ENCODE results near the gene COX7A2. TPM values are rescaled to one million over a fixed set of nuclear protein-coding genes. Genes with fewer than 3 reads are reported as not detected.

COX7A2 gene
- total RNA-seq, 2 experiments from 2014 or later: 468 to 520 TPM

GRCh38 chr6:75206576-75207342 is 36.8 kb downstream of the COX7A2 start:
- Mint-ChIP-seq H3K4me3 (peak overlapping the region; percentile 34), H3K27ac (no peak overlapping the region), H3K36me3 (ENCODE audit: low read depth) (no peaks in the 10 kb centered on the region), H3K27me3 (peaks cover 82% of the 10 kb centered on the region), H3K9me3 (ENCODE audit: low read depth) (no peaks in the 10 kb centered on the region), H3K4me1 (peaks cover 58% of the 10 kb centered on the region)
- DNase-seq (peak; percentile 16), ATAC-seq (peak; percentile 5)
- POLR2A ChIA-PET: interaction anchor here (0.5 kb wide), 1 partner anchor 390 kb away, joined by 7 read pairs; no protein-coding TSS in a partner anchor
- intact Hi-C loops (cut with DNase I, micrococcal nuclease): loop anchor here (5.0 to 10.0 kb wide), 4 partner anchors 632 to 1532 kb away; no protein-coding TSS in a partner anchor
- CTCF ChIA-PET: interaction anchor here (0.9 to 5.7 kb wide), 5 partner anchors 15 to 1467 kb away, joined by 4 to 72 read pairs (median 5); no protein-coding TSS in a partner anchor

DNA sequence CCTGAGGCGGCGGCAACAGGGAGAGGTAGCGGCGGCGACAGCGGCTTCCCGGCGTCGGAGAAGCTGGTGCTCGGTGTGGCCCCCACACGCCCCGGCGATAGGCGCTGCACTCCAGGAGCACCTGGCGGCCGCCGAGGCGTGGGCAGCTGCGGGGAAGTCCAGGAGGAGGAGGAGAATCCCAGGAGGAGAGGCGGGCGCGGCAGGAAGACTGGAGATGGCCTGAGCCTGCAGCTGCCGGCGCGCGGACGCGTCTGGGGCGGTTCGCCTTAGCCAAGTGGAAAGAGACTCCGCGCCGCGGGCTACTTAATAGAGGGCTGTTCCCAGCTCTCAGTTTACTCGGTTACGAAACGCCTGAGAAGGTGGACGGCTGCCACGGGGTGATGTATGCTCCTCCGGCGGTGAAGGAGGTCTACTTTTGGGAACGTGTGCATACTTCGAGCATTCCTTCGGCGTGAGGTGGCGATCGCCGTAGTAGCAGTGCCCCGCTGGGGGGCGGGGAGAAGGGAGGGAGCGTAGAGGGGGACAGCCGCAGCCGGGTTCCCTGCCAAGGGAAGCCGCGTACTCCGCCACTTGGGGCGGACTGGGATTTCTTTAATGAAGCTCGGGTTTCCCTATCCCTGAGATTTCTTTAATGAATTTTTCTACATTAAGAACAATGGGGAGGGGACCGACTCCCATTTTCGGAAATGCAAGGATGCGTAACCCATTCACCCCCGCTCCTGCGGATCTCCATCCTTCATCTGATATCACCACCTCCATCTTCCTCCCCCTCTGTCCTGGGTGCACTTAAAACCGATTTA is 37.6 kb downstream of the COX7A2 start, which contains the start of gene COL12A1:
TSS of gene COL12A1 (minus strand) at position 278 of the 800 bp plus-strand sequence. CDS start 3,261 bp downstream, outside the sequence.
- intact Hi-C loops (cut with DNase I, micrococcal nuclease): loop anchor here (5.0 to 10.0 kb wide), 4 partner anchors 631 to 1531 kb away; no protein-coding TSS in a partner anchor
- Mint-ChIP-seq H3K4me1 (peaks cover 58% of the 10 kb centered on the region), H3K27me3 (peaks cover 83% of the 10 kb centered on the region), H3K4me3 (peak within 1 kb of the TSS; percentile 49), H3K9me3 (ENCODE audit: low read depth) (no peaks in the 10 kb centered on the region), H3K36me3 (ENCODE audit: low read depth) (no peaks in the 10 kb centered on the region), H3K27ac (no peak within 1 kb of the TSS)
- ATAC-seq (no peak), DNase-seq (peak; percentile 43)
- ChIA-PET POLR2A (no interaction called here), CTCF (interaction anchor here (0.7 to 5.7 kb wide), 4 partner anchors 14 to 1466 kb away, joined by 3 to 72 read pairs (median 4); no protein-coding TSS in a partner anchor)

GRCh38 chr6:75204959-75205775 is 38.4 kb downstream of the COX7A2 start:
- Mint-ChIP-seq H3K36me3 (ENCODE audit: low read depth) (no peaks in the 10 kb centered on the region), H3K9me3 (ENCODE audit: low read depth) (no peaks in the 10 kb centered on the region), H3K4me1 (peaks cover 58% of the 10 kb centered on the region), H3K27me3 (peaks cover 82% of the 10 kb centered on the region), H3K27ac (no peak overlapping the region), H3K4me3 (peak overlapping the region; percentile 49)
- peak; percentile 37 for DNase-seq
- no peak for ATAC-seq
- ChIA-PET CTCF (interaction anchor here (0.7 to 5.7 kb wide), 6 partner anchors 10 to 1465 kb away, joined by 3 to 72 read pairs (median 6); no protein-coding TSS in a partner anchor), POLR2A (no interaction called here)
- intact Hi-C loops (cut with DNase I, micrococcal nuclease): loop anchor here (5.0 to 10.0 kb wide), 4 partner anchors 630 to 1530 kb away; no protein-coding TSS in a partner anchor

DNA sequence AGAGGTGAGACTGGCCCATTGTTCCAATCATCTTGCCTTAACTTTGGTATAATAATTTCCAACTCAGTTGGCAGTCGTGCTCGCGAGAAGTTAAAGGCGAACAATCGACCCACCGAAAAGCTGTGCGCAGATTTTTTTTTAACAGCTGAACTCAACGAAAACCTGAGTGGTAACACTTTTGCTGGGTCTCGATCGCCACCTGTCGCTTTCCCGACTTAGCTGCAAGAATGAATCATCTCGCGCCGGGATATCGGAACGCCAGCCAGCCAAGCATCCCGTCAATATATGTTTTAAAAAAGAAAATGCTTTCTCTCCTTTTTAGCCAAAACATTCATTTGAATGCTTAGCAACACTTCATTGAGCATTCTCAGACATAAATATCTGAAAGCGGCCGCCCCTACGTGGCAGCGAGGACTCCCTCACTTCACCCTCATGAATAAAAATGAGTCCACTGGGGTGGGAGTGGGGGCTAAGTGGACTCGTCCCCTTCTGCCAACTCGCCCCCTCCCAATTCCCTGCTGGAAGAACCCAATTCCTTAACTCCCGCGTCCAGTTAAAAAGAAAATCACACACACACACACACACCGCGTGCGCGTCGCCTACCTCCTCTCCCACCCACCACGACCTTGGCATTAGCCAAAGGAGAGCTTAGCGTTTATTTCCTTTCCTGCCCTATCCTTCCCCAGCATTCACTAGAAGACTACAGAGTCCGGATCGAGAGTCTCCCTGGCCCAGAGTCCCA is 39.2 kb downstream of the COX7A2 start:
- DNase-seq (peak; percentile 78), ATAC-seq (no peak)
- H3K4me1 Mint-ChIP-seq: peaks cover 58% of the 10 kb centered on the region
- peaks cover 79% of the 10 kb centered on the region for H3K27me3 Mint-ChIP-seq
- H3K9me3 Mint-ChIP-seq (ENCODE audit: low read depth): no peaks in the 10 kb centered on the region
- ChIA-PET CTCF (interaction anchor here (0.6 to 2.0 kb wide), 19 partner anchors 9 to 1471 kb away, joined by 3 to 9 read pairs (median 4); no protein-coding TSS in a partner anchor), POLR2A (no interaction called here)
- intact Hi-C loops (cut with DNase I, micrococcal nuclease): loop anchor here in 1 of 2 experiments (10.0 kb wide), 3 partner anchors 630 to 1530 kb away; no protein-coding TSS in a partner anchor
- H3K36me3 Mint-ChIP-seq (ENCODE audit: low read depth): no peaks in the 10 kb centered on the region
- H3K4me3 Mint-ChIP-seq: peak overlapping the region; percentile 27
- H3K27ac Mint-ChIP-seq: no peak overlapping the region

DNA sequence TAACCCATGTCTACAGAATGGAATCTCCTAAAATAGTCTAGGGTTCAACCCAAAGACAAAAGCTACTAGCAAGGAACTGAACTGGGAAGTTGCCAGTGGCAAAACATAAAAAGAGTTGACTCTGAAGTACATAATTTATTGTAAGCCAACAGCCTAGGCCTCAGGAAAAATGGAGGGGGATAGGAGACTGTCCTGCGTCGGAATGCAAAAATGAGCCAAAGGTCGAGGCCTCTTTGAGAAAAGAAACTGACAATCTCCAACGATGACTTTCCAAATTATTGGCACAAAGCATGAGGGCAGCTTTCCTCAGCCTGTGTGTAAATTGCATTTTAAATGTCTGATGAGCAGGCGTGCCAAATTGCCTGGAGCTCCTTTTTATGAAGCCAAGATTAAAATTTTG is 39.9 kb downstream of the COX7A2 start:
- Mint-ChIP-seq H3K27ac (no peak overlapping the region), H3K27me3 (peaks cover 75% of the 10 kb centered on the region), H3K4me1 (peaks cover 53% of the 10 kb centered on the region), H3K9me3 (ENCODE audit: low read depth) (no peaks in the 10 kb centered on the region), H3K4me3 (no peak overlapping the region), H3K36me3 (ENCODE audit: low read depth) (no peaks in the 10 kb centered on the region)
- POLR2A ChIA-PET: no interaction called here
- intact Hi-C loops (cut with DNase I, micrococcal nuclease): loop anchor here in 1 of 2 experiments (10.0 kb wide), 3 partner anchors 629 to 1529 kb away; no protein-coding TSS in a partner anchor
- ATAC-seq: no peak
- CTCF ChIA-PET: interaction anchor here (0.6 to 2.0 kb wide), 20 partner anchors 8 to 1470 kb away, joined by 3 to 9 read pairs (median 4); no protein-coding TSS in a partner anchor
- DNase-seq: no peak

- DNase-seq: no peak
- CTCF ChIA-PET: interaction anchor here (0.6 to 2.0 kb wide), 5 partner anchors 8 to 1109 kb away, joined by 3 to 7 read pairs (median 4); no protein-coding TSS in a partner anchor
- POLR2A ChIA-PET: no interaction called here
- Mint-ChIP-seq H3K36me3 (ENCODE audit: low read depth) (no peaks in the 10 kb centered on the region), H3K4me1 (peaks cover 43% of the 10 kb centered on the region), H3K4me3 (no peak overlapping the region), H3K9me3 (ENCODE audit: low read depth) (no peaks in the 10 kb centered on the region), H3K27me3 (peaks cover 67% of the 10 kb centered on the region), H3K27ac (no peak overlapping the region)
- intact Hi-C loops (cut with DNase I, micrococcal nuclease): loop anchor here in 1 of 2 experiments (10.0 kb wide), 3 partner anchors 628 to 1528 kb away; no protein-coding TSS in a partner anchor
- ATAC-seq: no peak
These were observed 40.9 kb downstream of the COX7A2 start for GRCh38 chr6:75202676-75203131.

DNA sequence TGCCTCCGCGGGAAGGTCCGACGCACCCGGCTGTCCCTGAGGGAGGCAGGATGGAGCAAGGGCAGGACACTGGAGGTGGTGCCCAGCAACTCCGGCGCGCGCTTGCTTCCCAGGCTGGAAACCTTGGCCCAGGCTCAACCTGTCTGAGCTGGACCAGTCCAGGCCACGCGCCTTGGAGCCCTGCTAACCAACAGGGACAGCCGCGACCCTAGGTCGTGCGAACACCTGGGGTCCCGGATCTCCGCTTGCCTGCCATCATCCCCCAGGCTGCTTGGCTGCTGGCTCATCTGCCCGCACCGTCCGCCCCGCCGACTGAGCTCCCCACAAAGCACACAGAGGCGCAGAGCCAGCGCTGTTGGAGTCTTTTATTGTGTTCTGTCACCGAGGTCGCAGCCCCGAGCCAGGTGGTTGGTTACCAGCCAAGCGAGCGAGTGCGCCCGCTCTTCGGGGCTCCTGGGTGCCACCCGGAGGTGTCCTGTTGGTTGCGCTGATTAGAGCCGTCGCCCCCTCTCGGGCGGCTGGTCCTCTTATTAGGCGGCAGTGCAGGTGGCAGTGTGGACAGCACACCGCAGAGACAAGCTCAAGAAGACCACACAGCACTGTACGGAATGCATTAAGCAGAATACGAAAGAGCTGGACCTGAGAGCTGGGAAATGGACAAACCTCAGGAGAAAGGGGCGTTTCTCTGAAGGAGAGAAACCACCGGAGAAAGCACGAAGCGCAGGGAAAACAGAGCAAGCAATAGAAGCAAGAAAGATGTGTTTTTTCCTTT is 41.5 kb downstream of the COX7A2 start:
- POLR2A ChIA-PET: no interaction called here
- intact Hi-C loops (cut with DNase I, micrococcal nuclease): loop anchor here in 1 of 2 experiments (10.0 kb wide), 3 partner anchors 627 to 1527 kb away; no protein-coding TSS in a partner anchor
- peaks cover 61% of the 10 kb centered on the region for H3K27me3 Mint-ChIP-seq
- no peak overlapping the region for H3K4me3 Mint-ChIP-seq
- peaks cover 37% of the 10 kb centered on the region for H3K4me1 Mint-ChIP-seq
- CTCF ChIA-PET: interaction anchor here (0.6 to 1.8 kb wide), 5 partner anchors 9 to 1911 kb away, joined by 3 to 7 read pairs (median 3); no protein-coding TSS in a partner anchor
- DNase-seq (peak; percentile 28), ATAC-seq (no peak)
- no peaks in the 10 kb centered on the region for H3K9me3 Mint-ChIP-seq (ENCODE audit: low read depth)
- H3K27ac Mint-ChIP-seq: no peak overlapping the region
- no peaks in the 10 kb centered on the region for H3K36me3 Mint-ChIP-seq (ENCODE audit: low read depth)

GRCh38 chr6:75201021-75201420 is 42.6 kb downstream of the COX7A2 start:
- intact Hi-C loops (cut with DNase I, micrococcal nuclease): loop anchor here in 1 of 2 experiments (10.0 kb wide), 3 partner anchors 626 to 1526 kb away; no protein-coding TSS in a partner anchor
- no peak for DNase-seq
- no peak for ATAC-seq
- POLR2A ChIA-PET: no interaction called here
- CTCF ChIA-PET: interaction anchor here (0.6 to 0.7 kb wide), 2 partner anchors 80 to 1346 kb away, joined by 3 to 4 read pairs; no protein-coding TSS in a partner anchor
- H3K27ac Mint-ChIP-seq: no peak overlapping the region
- H3K27me3 Mint-ChIP-seq: peaks cover 52% of the 10 kb centered on the region
- H3K4me1 Mint-ChIP-seq: peaks cover 28% of the 10 kb centered on the region
- H3K4me3 Mint-ChIP-seq: no peak overlapping the region
- H3K9me3 Mint-ChIP-seq (ENCODE audit: low read depth): no peaks in the 10 kb centered on the region
- no peaks in the 10 kb centered on the region for H3K36me3 Mint-ChIP-seq (ENCODE audit: low read depth)

DNA sequence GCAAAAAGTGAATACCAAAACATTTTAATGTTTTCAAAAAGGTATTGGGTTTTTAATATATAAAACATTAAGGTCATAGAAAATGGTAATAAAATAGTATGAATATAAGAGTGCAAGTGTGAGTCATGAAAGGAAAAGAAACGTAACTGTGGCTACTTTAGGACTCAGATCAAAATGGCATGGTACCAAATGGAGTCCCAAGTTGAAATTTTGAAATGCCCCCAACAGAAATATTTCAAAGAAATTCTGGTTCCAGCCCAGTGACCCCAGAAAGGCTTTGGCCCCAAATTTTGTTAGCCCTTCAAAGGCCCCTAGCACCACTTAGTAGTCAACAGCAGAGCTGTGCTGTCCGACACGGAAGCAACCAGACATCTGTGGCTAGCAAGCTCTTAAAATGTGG is 43.7 kb downstream of the COX7A2 start:
- DNase-seq (no peak), ATAC-seq (no peak)
- H3K9me3 Mint-ChIP-seq (ENCODE audit: low read depth): no peaks in the 10 kb centered on the region
- CTCF ChIA-PET: interaction anchor here (0.7 to 1.0 kb wide), 3 partner anchors 10 to 138 kb away, joined by 3 to 4 read pairs (median 3); no protein-coding TSS in a partner anchor
- peaks cover 43% of the 10 kb centered on the region for H3K27me3 Mint-ChIP-seq
- peaks cover 17% of the 10 kb centered on the region for H3K4me1 Mint-ChIP-seq
- no peak overlapping the region for H3K27ac Mint-ChIP-seq
- intact Hi-C loops (cut with DNase I, micrococcal nuclease): loop anchor here in 1 of 2 experiments (10.0 kb wide), 3 partner anchors 625 to 1525 kb away; no protein-coding TSS in a partner anchor
- no peaks in the 10 kb centered on the region for H3K36me3 Mint-ChIP-seq (ENCODE audit: low read depth)
- H3K4me3 Mint-ChIP-seq: no peak overlapping the region
- POLR2A ChIA-PET: no interaction called here

All from activated CD4-positive, alpha-beta T cell treated with anti-CD3 and anti-CD28 coated beads for 36 hours (primary cell).